Lower lobe of right lung (tissue), 2 donors: ENCODE data around the gene DHX8. TPM values are rescaled to one million over a fixed set of nuclear protein-coding genes. Genes with fewer than 3 reads are reported as not detected.
A peak's percentile ranks its signal among the peaks of the same experiment; 100 is the strongest.

ENCODE experiments used
- ATAC-seq, 2 donors: fragments of 200-7000 bp; cut with Tn5 transposase; one replicate each; pipeline ENCODE4 v1.9.1; 2020 to 2022; ENCODE audit warnings: mild to moderate bottlenecking in 2 of 2, moderate library complexity in 2 of 2
- DNase-seq: peaks from one replicate; pipeline ENCODE4 v3.0.0-alpha.2; 2020
- H3K27ac ChIP-seq: fragments of 200-600 bp; one replicate; pipeline ENCODE4 v1.8.0; 2022
- H3K27me3 ChIP-seq: fragments of 200-600 bp; one replicate; pipeline ENCODE4 v1.8.0; 2022; ENCODE audit warnings: low read depth
- H3K36me3 ChIP-seq: fragments of 200-600 bp; one replicate; pipeline ENCODE4 v1.8.0; 2022; ENCODE audit warnings: mild to moderate bottlenecking
- H3K4me1 ChIP-seq: fragments of 200-600 bp; one replicate; pipeline ENCODE4 v1.8.0; 2022
- H3K4me3 ChIP-seq: fragments of 200-600 bp; one replicate; pipeline ENCODE4 v1.8.0; 2022; ENCODE audit warnings: mild to moderate bottlenecking
- H3K9me3 ChIP-seq: fragments of 200-600 bp; one replicate; pipeline ENCODE4 v1.8.0; 2022
- intact Hi-C: fragments of 100-400 bp; cut with DNase I; formaldehyde crosslinking; loops from one replicate; pipeline ENCODE4 v1.11.0; 2022
- total RNA-seq: library from RNA; stranded (reverse); fragmentation: NEBNext Ultra II Directional; extraction: Animal tissue kit (Norgen Biotek cat#: 25700); gene quantifications from one replicate; pipeline ENCODE4 v1.2.1, GENCODE V29; 2021
- TF ChIP-seq, protein P1 (sequence below): fragments of 200-600 bp; IDR thresholded peaks from one replicate; pipeline ENCODE4 v1.8.0; 2022; ENCODE audit warnings: antibody characterized with exemption, mild to moderate bottlenecking
- donor health status: DM: no; HTN: yes; CAD: no; lungs with severe emphysema.

Gene DHX8
- total RNA-seq, 1 donor from 2014 or later = 56.7 TPM

DNA sequence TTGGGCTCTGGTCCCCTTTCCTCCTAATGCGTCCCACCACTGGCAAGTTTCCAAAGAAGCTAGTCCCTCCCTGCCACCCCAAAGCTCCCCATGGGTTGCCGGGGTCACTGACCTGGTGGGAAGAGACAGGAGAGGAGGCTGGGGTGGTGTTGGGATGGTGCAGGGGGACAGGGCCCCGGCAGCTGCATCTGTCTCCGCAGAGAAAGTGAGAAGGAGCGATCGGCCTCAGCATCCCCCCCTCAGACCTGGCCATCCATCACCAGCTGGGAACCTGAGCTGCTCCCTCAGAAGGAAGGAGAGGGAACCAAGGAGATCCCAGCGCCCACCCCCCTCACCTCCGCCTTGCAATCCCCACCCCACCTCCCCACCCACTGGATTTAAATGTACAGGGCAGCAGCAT is 59.1 kb downstream of the DHX8 start:
- no peak overlapping the region for H3K4me3 ChIP-seq
- TF ChIP-seq, protein P1, sequence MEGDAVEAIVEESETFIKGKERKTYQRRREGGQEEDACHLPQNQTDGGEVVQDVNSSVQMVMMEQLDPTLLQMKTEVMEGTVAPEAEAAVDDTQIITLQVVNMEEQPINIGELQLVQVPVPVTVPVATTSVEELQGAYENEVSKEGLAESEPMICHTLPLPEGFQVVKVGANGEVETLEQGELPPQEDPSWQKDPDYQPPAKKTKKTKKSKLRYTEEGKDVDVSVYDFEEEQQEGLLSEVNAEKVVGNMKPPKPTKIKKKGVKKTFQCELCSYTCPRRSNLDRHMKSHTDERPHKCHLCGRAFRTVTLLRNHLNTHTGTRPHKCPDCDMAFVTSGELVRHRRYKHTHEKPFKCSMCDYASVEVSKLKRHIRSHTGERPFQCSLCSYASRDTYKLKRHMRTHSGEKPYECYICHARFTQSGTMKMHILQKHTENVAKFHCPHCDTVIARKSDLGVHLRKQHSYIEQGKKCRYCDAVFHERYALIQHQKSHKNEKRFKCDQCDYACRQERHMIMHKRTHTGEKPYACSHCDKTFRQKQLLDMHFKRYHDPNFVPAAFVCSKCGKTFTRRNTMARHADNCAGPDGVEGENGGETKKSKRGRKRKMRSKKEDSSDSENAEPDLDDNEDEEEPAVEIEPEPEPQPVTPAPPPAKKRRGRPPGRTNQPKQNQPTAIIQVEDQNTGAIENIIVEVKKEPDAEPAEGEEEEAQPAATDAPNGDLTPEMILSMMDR = no peak
- no peak overlapping the region for H3K27ac ChIP-seq
- intact Hi-C loops = no loop called here
- H3K27me3 ChIP-seq = peaks cover 8% of the 10 kb centered on the region
- DNase-seq (no peak), ATAC-seq (no peak)
- peaks cover 19% of the 10 kb centered on the region for H3K4me1 ChIP-seq
- H3K36me3 ChIP-seq = no peaks in the 10 kb centered on the region
- H3K9me3 ChIP-seq = no peaks in the 10 kb centered on the region

DNA sequence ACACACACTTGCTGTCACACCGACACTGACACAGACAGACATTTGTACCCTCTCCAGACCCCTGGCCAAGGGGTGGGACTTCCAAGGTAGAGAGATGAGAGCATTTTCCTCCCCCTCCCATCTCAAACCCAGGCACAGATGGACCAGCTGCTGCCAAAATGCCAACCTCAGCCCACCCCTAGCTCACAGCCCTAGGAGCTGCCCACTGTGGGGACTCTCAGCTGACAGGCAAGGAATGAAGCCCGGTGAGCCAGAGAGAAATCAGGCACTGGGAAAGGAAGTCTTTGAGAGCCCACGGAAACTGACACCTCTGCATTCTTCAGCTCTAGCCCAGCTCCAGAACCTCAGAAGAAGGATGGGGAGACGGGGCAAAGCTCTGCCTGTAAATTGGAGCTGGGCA is 59.5 kb downstream of the DHX8 start:
- Histone ChIP-seq H3K9me3 (no peaks in the 10 kb centered on the region), H3K4me1 (peaks cover 19% of the 10 kb centered on the region), H3K36me3 (no peaks in the 10 kb centered on the region), H3K27ac (no peak overlapping the region), H3K27me3 (peaks cover 8% of the 10 kb centered on the region), H3K4me3 (no peak overlapping the region)
- ATAC-seq = no peak
- TF ChIP-seq, protein P1 = no peak
- DNase-seq = no peak
- intact Hi-C loops = no loop called here

DNA sequence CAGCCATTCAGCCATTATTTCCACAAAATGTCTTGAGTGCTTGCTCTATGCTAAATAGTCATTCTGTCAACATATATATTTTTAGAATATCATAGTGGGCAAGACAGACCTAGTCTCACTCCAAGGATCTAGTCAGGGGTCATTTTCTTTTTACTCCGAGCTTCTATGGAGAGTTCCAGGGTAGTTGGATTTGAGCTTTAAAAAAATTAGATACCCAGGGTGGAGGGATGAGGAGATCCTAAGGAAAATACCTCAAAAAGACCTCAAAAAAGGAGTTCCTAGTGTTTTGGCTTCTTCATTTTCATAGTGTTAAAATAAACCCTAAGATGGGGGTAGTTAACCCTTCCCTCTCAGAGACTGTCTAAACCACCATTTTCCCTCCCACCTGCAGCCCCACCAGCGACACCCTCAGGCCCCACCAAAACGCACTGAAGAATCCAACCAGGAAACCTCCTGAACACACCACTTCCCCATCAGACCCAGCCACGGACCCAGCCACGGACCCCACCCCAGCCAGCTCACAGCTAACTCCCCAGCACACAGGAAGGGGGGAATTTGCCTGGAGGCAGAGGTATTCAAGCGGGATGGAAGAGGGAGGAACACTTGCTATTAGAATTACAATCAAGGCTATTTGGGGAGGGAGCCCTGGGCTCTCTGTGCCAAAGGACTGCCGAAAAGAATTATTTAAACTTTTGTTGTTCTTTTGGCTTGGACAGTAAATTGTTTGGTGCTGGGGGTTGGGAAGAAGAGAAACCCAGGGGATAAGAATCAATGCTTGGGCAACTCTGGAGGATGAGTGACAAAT is 60.2 kb downstream of the DHX8 start:
- ATAC-seq (no peak), DNase-seq (no peak)
- peaks cover 19% of the 10 kb centered on the region for H3K4me1 ChIP-seq
- peaks cover 8% of the 10 kb centered on the region for H3K27me3 ChIP-seq
- no peaks in the 10 kb centered on the region for H3K36me3 ChIP-seq
- no peak overlapping the region for H3K4me3 ChIP-seq
- TF ChIP-seq, protein P1 = no peak
- no peaks in the 10 kb centered on the region for H3K9me3 ChIP-seq
- H3K27ac ChIP-seq = no peak overlapping the region
- intact Hi-C loops = no loop called here

DNA sequence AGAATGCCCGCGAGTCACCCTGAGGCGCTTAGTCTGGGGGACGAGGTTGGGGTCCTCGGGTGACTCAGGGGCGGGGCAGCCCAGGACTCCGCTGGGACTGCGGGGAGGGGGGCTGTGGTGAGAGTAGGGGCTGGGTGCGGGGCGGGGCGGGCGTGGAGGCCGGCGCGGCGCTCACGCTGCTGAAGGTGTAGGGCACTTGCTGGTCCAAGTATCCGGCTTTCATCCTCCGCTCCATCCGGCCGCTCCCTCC is 61.5 kb downstream of the DHX8 start:
- no peaks in the 10 kb centered on the region for H3K9me3 ChIP-seq
- TF ChIP-seq, protein P1 = no peak
- H3K27ac ChIP-seq = no peak overlapping the region
- H3K4me3 ChIP-seq = peak overlapping the region; percentile 66
- ATAC-seq = peak; percentile 63 to 69
- peaks cover 8% of the 10 kb centered on the region for H3K27me3 ChIP-seq
- DNase-seq = no peak
- no peaks in the 10 kb centered on the region for H3K36me3 ChIP-seq
- peaks cover 19% of the 10 kb centered on the region for H3K4me1 ChIP-seq
- intact Hi-C loops = no loop called here

DNA sequence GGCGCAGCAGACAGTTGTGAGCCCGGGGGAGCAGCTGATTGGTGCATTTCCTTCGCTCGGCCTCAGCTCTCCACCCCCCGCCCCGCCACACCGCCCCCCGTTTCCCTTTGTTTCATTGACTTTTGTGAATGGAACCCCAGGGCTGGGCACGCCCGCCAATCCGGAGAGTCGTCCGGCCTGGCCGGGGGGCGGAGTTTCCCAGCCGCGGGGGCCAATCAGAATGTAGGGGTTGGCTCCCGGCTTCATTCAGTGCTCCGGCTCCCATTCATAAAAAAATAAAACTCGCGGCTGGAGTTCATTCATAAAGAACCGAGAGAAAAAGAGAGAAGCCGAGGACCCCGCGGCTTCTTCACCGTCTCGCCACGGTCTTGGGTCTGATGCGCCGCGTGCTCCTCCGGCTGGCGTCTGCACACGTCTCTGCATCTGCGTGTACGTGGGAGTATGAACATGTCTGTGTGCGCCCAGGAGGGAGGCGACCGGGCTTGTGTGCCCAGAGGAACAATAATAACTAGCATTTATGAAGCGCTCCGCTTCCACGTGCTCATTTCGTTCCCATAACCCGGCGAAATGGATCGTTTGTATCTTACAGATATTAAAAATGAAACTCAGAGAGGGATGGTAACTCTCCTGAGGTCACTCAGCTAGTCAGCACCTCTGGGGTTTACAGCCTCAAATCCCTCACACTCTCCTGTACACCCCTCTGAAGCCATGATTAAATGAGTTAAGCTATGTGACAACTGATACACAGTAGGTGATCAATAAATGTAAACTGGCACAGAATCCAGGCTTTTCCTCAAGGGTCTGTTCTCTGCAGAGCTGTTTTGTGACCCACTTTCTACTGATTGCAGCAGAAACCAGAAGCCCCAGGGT is 62.8 kb downstream of the DHX8 start, which contains the start of gene ETV4:
TSS of gene ETV4 (minus strand) at position 22 of the 870 bp plus-strand sequence. CDS start 723 bp downstream, outside the sequence.
- TF ChIP-seq, protein P1 = no peak
- Histone ChIP-seq H3K4me1 (peaks cover 16% of the 10 kb centered on the region), H3K27me3 (peaks cover 8% of the 10 kb centered on the region), H3K9me3 (no peaks in the 10 kb centered on the region), H3K27ac (no peak within 1 kb of the TSS), H3K36me3 (no peaks in the 10 kb centered on the region), H3K4me3 (peak within 1 kb of the TSS; percentile 66)
- peak; percentile 93 to 95 for ATAC-seq
- intact Hi-C loops = no loop called here
- DNase-seq = peak; percentile 93
